SK-N-SH (cell line): ENCODE results near the gene ACOX2. TPM values are rescaled to one million over a fixed set of nuclear protein-coding genes. Genes with fewer than 3 reads are reported as not detected.

Experiments
- CTCF ChIA-PET: fragments of 300-600, 350-600 bp; formaldehyde crosslinking; extraction: SDS; loops from one replicate; lab custom pipeline; 2021; lab: Yijun Ruan, JAX
- POLR2A ChIA-PET: fragments of 350-600 bp; sonication (Branson Sonifier 250); formaldehyde crosslinking; extraction: SDS; loops from one replicate; lab custom pipeline; 2020; ENCODE audit warnings: antibody characterized with exemption, inconsistent platforms; lab: Yijun Ruan, JAX
- DNase-seq: peaks from one replicate; pipeline ENCODE4 v3.0.0; 2012
- H2AFZ ChIP-seq: fragments of 200-600 bp; sonication (generic); 2 replicates; pipeline ENCODE4 v1.8.1; 2016; ENCODE audit warnings: antibody characterized with exemption, mild to moderate bottlenecking, low read depth
- H3F3A ChIP-seq: fragments of 200-600 bp; sonication (generic); replicated peaks from 2 replicates; pipeline ENCODE3; 2016; ENCODE audit warnings: antibody characterized with exemption, mild to moderate bottlenecking; ENCODE audit not compliant: insufficient read depth
- H3K27ac ChIP-seq, 2 experiments: fragments of 200-500 bp in 1 of 2; fragments of 200-600 bp in 1 of 2; sonication (Bioruptor generic) in 1 of 2; sonication (generic), shearing (Covaris generic) in 1 of 2; 2 replicates each; pipeline versions ENCODE4 v1.5.1 to v1.6.1; 2014 to 2016; ENCODE audit warnings: low read depth in 2 of 2, inconsistent platforms in 1 of 2, low read length in 1 of 2, mild to moderate bottlenecking in 1 of 2, mixed read lengths in 1 of 2
- H3K27me3 ChIP-seq: fragments of 200-600 bp; sonication (generic), shearing (Covaris generic); 2 replicates; pipeline ENCODE4 v1.6.1; 2016; ENCODE audit warnings: mixed run types; ENCODE audit not compliant: insufficient read depth
- H3K36me3 ChIP-seq, 2 experiments: fragments of 200-500 bp in 1 of 2; fragments of 200-600 bp in 1 of 2; sonication (Bioruptor generic) in 1 of 2; sonication (generic) in 1 of 2; replicated peaks in 1 of 2; 2 replicates each; pipeline versions ENCODE3 to v1.5.1; 2014 to 2016; ENCODE audit warnings: low read length in 1 of 2, mild to moderate bottlenecking in 1 of 2; ENCODE audit not compliant: insufficient read depth in 2 of 2, control insufficient read depth in 1 of 2
- H3K4me1 ChIP-seq, 2 experiments: fragments of 200-500 bp in 1 of 2; fragments of 200-600 bp in 1 of 2; sonication (Bioruptor generic) in 1 of 2; sonication (generic), shearing (Covaris generic) in 1 of 2; 2 replicates each; pipeline versions ENCODE4 v1.5.1 to v1.6.1; 2014 to 2016; ENCODE audit warnings: low read depth in 1 of 2, low read length in 1 of 2, mixed run types in 1 of 2; ENCODE audit not compliant: insufficient read depth in 2 of 2, control insufficient read depth in 1 of 2
- H3K4me2 ChIP-seq: fragments of 200-600 bp; sonication (generic), shearing (Covaris generic); 2 replicates; pipeline ENCODE4 v1.6.1; 2017; ENCODE audit warnings: mixed run types
- H3K4me3 ChIP-seq, 2 experiments: fragments of 200-500 bp in 1 of 2; fragments of 200-600 bp in 1 of 2; sonication (Bioruptor generic) in 1 of 2; sonication (generic), shearing (Covaris generic) in 1 of 2; 2 replicates each; pipeline versions ENCODE4 v1.5.1 to v1.8.1; 2014 to 2016; ENCODE audit warnings: low read depth in 2 of 2, inconsistent platforms in 1 of 2, low read length in 1 of 2, mild to moderate bottlenecking in 1 of 2, mixed read lengths in 1 of 2, moderate library complexity in 1 of 2
- H3K79me2 ChIP-seq: fragments of 200-600 bp; sonication (generic); 2 replicates; pipeline ENCODE4 v1.8.1; 2017; ENCODE audit warnings: mild to moderate bottlenecking; ENCODE audit not compliant: insufficient read depth
- H3K9ac ChIP-seq: fragments of 200-600 bp; sonication (generic); 2 replicates; pipeline ENCODE4 v1.6.1; 2017; ENCODE audit warnings: mixed run types
- H3K9me2 ChIP-seq: fragments of 200-600 bp; sonication (generic); 2 replicates; pipeline ENCODE4 v1.6.1; 2017; ENCODE audit warnings: mixed run types
- H3K9me3 ChIP-seq: fragments of 200-600 bp; sonication (generic); 2 replicates; pipeline ENCODE4 v1.6.1; 2017; ENCODE audit warnings: mixed run types, mild to moderate bottlenecking, moderate library complexity
- H4K20me1 ChIP-seq: fragments of 200-600 bp; sonication (generic); 2 replicates; pipeline ENCODE4 v1.6.1; 2017; ENCODE audit warnings: mild to moderate bottlenecking, mixed run types; ENCODE audit not compliant: insufficient read depth
- CHD2 ChIP-seq: fragments of 150-350 bp; IDR thresholded peaks from 2 replicates; pipeline ENCODE4 v1.6.1; 2018; ENCODE audit warnings: low read length; ENCODE audit not compliant: partially characterized antibody
- CTCF ChIP-seq: fragments of 200-600 bp; sonication (generic); IDR thresholded peaks from 2 replicates; pipeline ENCODE4 v1.6.1; 2017; ENCODE audit warnings: antibody characterized with exemption, mild to moderate bottlenecking, moderate library complexity
- EZH2phosphoT487 ChIP-seq: fragments of 200-600 bp; sonication (generic); IDR thresholded peaks from 2 replicates; pipeline ENCODE4 v1.6.1; 2017; ENCODE audit warnings: low read depth, mixed run types, mild to moderate bottlenecking, antibody characterized with exemption, moderate library complexity, borderline replicate concordance
- FOXM1 ChIP-seq: IDR thresholded peaks from 2 replicates; pipeline ENCODE4 v1.4.0; 2012; ENCODE audit warnings: low read depth, mild to moderate bottlenecking
- GATA2 ChIP-seq: sonication (generic); formaldehyde crosslinking; IDR thresholded peaks from 2 replicates; pipeline ENCODE4 v1.5.0; 2020; ENCODE audit warnings: mild to moderate bottlenecking, missing genetic modification reagents
- MEF2A ChIP-seq: IDR thresholded peaks from 2 replicates; pipeline ENCODE4 v1.4.0; 2012; ENCODE audit warnings: low read depth, borderline replicate concordance
- MXI1 ChIP-seq: IDR thresholded peaks from 2 replicates; pipeline ENCODE4 v1.6.1; 2012; ENCODE audit warnings: mild to moderate bottlenecking, low read depth, low read length, improper control_type of control experiment
- RAD21 ChIP-seq: IDR thresholded peaks from 2 replicates; pipeline ENCODE4 v1.6.1; 2012; ENCODE audit warnings: mild to moderate bottlenecking, low read length
- REST ChIP-seq: IDR thresholded peaks from 2 replicates; pipeline ENCODE4 v1.6.1; 2012; ENCODE audit warnings: mild to moderate bottlenecking, low read depth, low read length, moderate library complexity
- RFX5 ChIP-seq: IDR thresholded peaks from 2 replicates; pipeline ENCODE4 v1.6.1; 2012; ENCODE audit warnings: mild to moderate bottlenecking, improper control_type of control experiment, low read length
- RXRA ChIP-seq: IDR thresholded peaks from 2 replicates; pipeline ENCODE4 v1.4.0; 2012; ENCODE audit warnings: low read depth, mild to moderate bottlenecking, borderline replicate concordance
- SMC3 ChIP-seq: IDR thresholded peaks from 2 replicates; pipeline ENCODE4 v1.6.1; 2012; ENCODE audit warnings: low read depth, low read length, improper control_type of control experiment
- YY1 ChIP-seq: IDR thresholded peaks from 2 replicates; pipeline ENCODE4 v1.4.0; 2012; ENCODE audit warnings: low read depth, mild to moderate bottlenecking
- WGBS: methylation state at CpG from one replicate; pipeline ENCODE4 v1.1.6; 2017; ENCODE audit warnings: low lambda C conversion rate; 5-methylcytosine and 5-hydroxymethylcytosine counted together
- polyA plus RNA-seq, 3 experiments: library from polyadenylated mRNA; depleted of rRNA; stranded (reverse); fragments of >200 nt; gene quantifications; 2 replicates each; pipeline ENCODE4 v1.2.3, GENCODE V29; 2012
- TF ChIP-seq, protein P1 (sequence below): IDR thresholded peaks from 2 replicates; pipeline ENCODE4 v1.4.0; 2012; ENCODE audit warnings: low read depth, borderline replicate concordance
- TF ChIP-seq, protein P2 (sequence below): IDR thresholded peaks from 2 replicates; pipeline ENCODE4; 2012
- TF ChIP-seq, protein P3 (sequence below): IDR thresholded peaks from 2 replicates; pipeline ENCODE4 v1.4.0; 2012; ENCODE audit warnings: low read depth

The ACOX2 gene
- 7.1 and 9.0 TPM in 2 replicates for polyA plus RNA-seq (2012; rRNA removed)
- polyA plus RNA-seq (2012; cell fraction: cytosol; rRNA removed) = 3.2 and 4.4 TPM in 2 replicates
- polyA plus RNA-seq (2012; cell fraction: nucleus; rRNA removed) = 23.4 and 25.4 TPM in 2 replicates

DNA sequence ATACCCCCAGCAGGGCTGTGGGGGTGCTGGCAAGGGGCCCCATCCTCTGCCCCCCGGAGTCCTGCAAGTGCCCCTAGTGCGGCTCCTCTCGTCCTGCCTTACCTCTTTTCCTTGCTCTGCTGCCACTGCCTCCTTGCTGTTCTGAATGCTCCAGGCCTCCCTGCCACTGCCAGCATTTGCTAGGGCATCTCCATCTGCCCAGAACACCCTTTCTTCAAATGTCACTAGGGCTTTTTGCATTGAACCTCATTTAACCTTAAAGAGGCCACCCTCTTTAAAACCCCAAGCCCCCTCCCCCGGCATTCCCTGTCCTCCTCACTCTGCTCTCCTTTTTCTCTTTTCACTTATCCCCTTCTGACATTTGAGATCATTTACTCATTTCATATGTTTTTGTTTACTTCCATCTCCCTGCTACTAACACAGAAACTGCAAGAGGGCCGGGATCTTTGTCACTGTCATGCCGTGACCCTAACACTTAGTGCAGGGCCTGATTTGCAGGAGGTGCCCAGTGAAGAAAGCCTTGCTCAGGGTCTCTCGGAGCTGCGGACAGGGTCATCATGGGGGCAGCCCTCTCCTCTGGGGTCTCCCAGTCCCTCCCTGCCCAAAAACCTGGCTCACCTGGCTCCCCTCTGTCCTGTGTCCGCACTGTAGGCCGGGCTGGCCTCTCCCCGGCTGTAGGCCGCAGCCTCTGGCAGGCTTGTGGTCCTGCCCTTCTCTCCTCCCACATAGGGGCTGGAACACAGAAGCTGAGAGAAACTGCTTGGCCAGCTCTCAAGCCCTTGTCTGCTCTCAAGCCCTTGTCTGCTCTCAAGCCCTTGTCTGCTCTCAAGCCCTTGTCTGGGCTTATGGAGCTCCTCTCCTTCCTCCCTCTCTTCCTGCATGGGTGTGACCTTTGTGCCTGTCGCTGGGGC is at the start of gene ACOX2:
ACOX2 (minus strand) TSS at position 690 of the 911 bp plus-strand sequence. CDS start 2,084 bp downstream, outside the sequence.
- no peak within 1 kb of the TSS; a peak in 1 of 4 replicates for H3K4me3 ChIP-seq
- no peaks in the 10 kb centered on the region for H3K9me2 ChIP-seq
- no peaks in the 10 kb centered on the region for H3K9me3 ChIP-seq
- H3K9ac ChIP-seq = no peak within 1 kb of the TSS
- H4K20me1 ChIP-seq = no peaks in the 10 kb centered on the region
- TF ChIP-seq RXRA = no peak
- TF ChIP-seq RFX5 = no peak
- no peak for TF ChIP-seq FOXM1
- no peak for TF ChIP-seq CHD2
- TF ChIP-seq MEF2A = no peak
- no peak for TF ChIP-seq YY1
- H3F3A ChIP-seq = peaks cover 4% of the 10 kb centered on the region
- WGBS = 84% methylated on average over 13 of the region's 13 CpGs
- H3K79me2 ChIP-seq = no peaks in the 10 kb centered on the region
- H3K36me3 ChIP-seq = no peaks in the 10 kb centered on the region
- no peak within 1 kb of the TSS for H2AFZ ChIP-seq
- peak within 1 kb of the TSS in 1 of 2 experiments; percentile 18; a peak in 1 of 4 replicates for H3K27ac ChIP-seq
- H3K27me3 ChIP-seq = no peaks in the 10 kb centered on the region
- CTCF ChIA-PET = interaction anchor here (1.1 to 12.5 kb wide), 6 partner anchors 10 to 231 kb away, joined by 4 to 99 read pairs (median 10); partner anchors contain the start of genes HTD2, KCTD6 and RPP14
- H3K4me1 ChIP-seq = peaks cover 0 to 9% of the 10 kb centered on the region in 2 experiments; a peak in 1 of 4 replicates
- DNase-seq = no peak
- no peak within 1 kb of the TSS for H3K4me2 ChIP-seq
- POLR2A ChIA-PET = no interaction called here

- no peak for DNase-seq
- Histone ChIP-seq H3K36me3 (no peaks in the 10 kb centered on the region), H3K79me2 (no peaks in the 10 kb centered on the region), H3K9ac (no peak overlapping the region), H3K4me2 (no peak overlapping the region), H3K4me3 (no peak overlapping the region), H3K27ac (no peak overlapping the region), H3K9me3 (no peaks in the 10 kb centered on the region), H3K27me3 (no peaks in the 10 kb centered on the region; the same call in 1 of the 2 replicates), H3F3A (no peaks in the 10 kb centered on the region), H3K4me1 (peaks cover 0 to 6% of the 10 kb centered on the region in 2 experiments; a peak in 1 of 4 replicates), H3K9me2 (no peaks in the 10 kb centered on the region), H4K20me1 (no peaks in the 10 kb centered on the region), H2AFZ (no peak overlapping the region)
- ChIA-PET POLR2A (no interaction called here), CTCF (interaction anchor here (0.7 to 2.9 kb wide), 15 partner anchors 10 to 55 kb away, joined by 3 to 16 read pairs (median 6); partner anchors contain the start of gene FAM107A)
- WGBS = 89% methylated on average over 8 of the region's 8 CpGs
- TF ChIP-seq RFX5 (no peak), RAD21 (no peak), REST (no peak), CTCF (no peak), MXI1 (no peak), SMC3 (no peak), EZH2phosphoT487 (no peak), GATA2 (CRISPR knock-in tag) (no peak)
- TF ChIP-seq, protein P1, sequence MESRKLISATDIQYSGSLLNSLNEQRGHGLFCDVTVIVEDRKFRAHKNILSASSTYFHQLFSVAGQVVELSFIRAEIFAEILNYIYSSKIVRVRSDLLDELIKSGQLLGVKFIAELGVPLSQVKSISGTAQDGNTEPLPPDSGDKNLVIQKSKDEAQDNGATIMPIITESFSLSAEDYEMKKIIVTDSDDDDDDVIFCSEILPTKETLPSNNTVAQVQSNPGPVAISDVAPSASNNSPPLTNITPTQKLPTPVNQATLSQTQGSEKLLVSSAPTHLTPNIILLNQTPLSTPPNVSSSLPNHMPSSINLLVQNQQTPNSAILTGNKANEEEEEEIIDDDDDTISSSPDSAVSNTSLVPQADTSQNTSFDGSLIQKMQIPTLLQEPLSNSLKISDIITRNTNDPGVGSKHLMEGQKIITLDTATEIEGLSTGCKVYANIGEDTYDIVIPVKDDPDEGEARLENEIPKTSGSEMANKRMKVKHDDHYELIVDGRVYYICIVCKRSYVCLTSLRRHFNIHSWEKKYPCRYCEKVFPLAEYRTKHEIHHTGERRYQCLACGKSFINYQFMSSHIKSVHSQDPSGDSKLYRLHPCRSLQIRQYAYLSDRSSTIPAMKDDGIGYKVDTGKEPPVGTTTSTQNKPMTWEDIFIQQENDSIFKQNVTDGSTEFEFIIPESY = no peak
- TF ChIP-seq, protein P2, sequence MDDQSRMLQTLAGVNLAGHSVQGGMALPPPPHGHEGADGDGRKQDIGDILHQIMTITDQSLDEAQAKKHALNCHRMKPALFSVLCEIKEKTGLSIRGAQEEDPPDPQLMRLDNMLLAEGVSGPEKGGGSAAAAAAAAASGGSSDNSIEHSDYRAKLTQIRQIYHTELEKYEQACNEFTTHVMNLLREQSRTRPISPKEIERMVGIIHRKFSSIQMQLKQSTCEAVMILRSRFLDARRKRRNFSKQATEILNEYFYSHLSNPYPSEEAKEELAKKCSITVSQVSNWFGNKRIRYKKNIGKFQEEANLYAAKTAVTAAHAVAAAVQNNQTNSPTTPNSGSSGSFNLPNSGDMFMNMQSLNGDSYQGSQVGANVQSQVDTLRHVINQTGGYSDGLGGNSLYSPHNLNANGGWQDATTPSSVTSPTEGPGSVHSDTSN = no peak
- TF ChIP-seq, protein P3, sequence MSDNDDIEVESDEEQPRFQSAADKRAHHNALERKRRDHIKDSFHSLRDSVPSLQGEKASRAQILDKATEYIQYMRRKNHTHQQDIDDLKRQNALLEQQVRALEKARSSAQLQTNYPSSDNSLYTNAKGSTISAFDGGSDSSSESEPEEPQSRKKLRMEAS = no peak
Measured at GRCh38 chr3:58585994-58586393, 49.0 kb upstream of the ACOX2 start.
